ENCODE results near the gene GPR27. TPM values are rescaled to one million over a fixed set of nuclear protein-coding genes. Genes with fewer than 3 reads are reported as not detected.

GPR27 gene
- total and polyA plus RNA-seq, 2 of the 8 experiments (the other 6 are each of a cell fraction or from before 2014, with no cell fraction given): 11.3 to 12.5 TPM

GRCh38 chr3:71707595-71707994 is 46.1 kb upstream of the GPR27 start:
- H3K4me1 ChIP-seq (replicated peaks in 1 of 4; ENCODE audit: control insufficient read depth in 3 of 4, insufficient read depth in 4 of 4, low read length in 3 of 4): no peaks in the 10 kb centered on the region
- H4K20me1 ChIP-seq (replicated peaks in 1 of 2; ENCODE audit: control insufficient read depth in 1 of 2, insufficient read depth in 2 of 2, low read length in 2 of 2): no peaks in the 10 kb centered on the region
- 78% methylated on average over 5 of the region's 5 CpGs; no CpG with 5 or more reads in 1 of the 2 experiments for WGBS, 2 experiments (ENCODE audit: extremely low coverage in 1 of 2, insufficient coverage in 1 of 2, insufficient read length in 1 of 2, insufficient replicate concordance in 2 of 2, low coverage in 1 of 2, low lambda C conversion rate in 2 of 2, missing lambda C conversion rate in 1 of 2)
- H3K27me3 ChIP-seq (replicated peaks in 1 of 4; ENCODE audit: control insufficient read depth in 3 of 4, extremely low read depth in 1 of 4, insufficient read depth in 3 of 4, low read length in 3 of 4): no peaks in the 10 kb centered on the region
- H2AFZ ChIP-seq (ENCODE audit: low read length): no peak overlapping the region
- H3K79me2 ChIP-seq (ENCODE audit: control insufficient read depth in 1 of 2, insufficient read depth in 2 of 2, low read length in 2 of 2): no peaks in the 10 kb centered on the region
- no peak overlapping the region for H2BK15ac ChIP-seq (ENCODE audit: low read length)
- H2BK120ac ChIP-seq (replicated peaks; ENCODE audit: low read depth, low read length): no peak overlapping the region
- no peak overlapping the region for H2BK20ac ChIP-seq (ENCODE audit: low read length)
- H3K23ac ChIP-seq (ENCODE audit: insufficient read length): no peak overlapping the region
- H3K4ac ChIP-seq (replicated peaks; ENCODE audit: insufficient read length, low read depth, low read length): no peak overlapping the region
- H3K23me2 ChIP-seq (ENCODE audit: low read depth, low read length): no peaks in the 10 kb centered on the region
- CTCF ChIA-PET (ENCODE audit: partially characterized antibody): interaction anchor here (0.8 to 1.6 kb wide), 3 partner anchors 21 to 152 kb away, joined by 3 to 4 read pairs (median 3); no protein-coding TSS in a partner anchor
- H4K91ac ChIP-seq (replicated peaks; ENCODE audit: insufficient read length, low read length): no peak overlapping the region
- no peak overlapping the region for H3K4me2 ChIP-seq (ENCODE audit: insufficient read depth in 1 of 2, low read depth in 2 of 2, low read length in 2 of 2)
- no peaks in the 10 kb centered on the region for H3K36me3 ChIP-seq (ENCODE audit: control insufficient read depth in 2 of 4, insufficient read depth in 4 of 4, low read length in 3 of 4)
- H3K9me3 ChIP-seq (ENCODE audit: insufficient read depth in 2 of 2, low read depth in 1 of 2, low read length in 1 of 2): no peaks in the 10 kb centered on the region
- H2BK12ac ChIP-seq (ENCODE audit: low read depth, low read length): no peak overlapping the region
- DNase-seq (ENCODE audit: low read depth in 1 of 2, low spot score in 2 of 2) (no peak), FAIRE-seq (no peak)
- no peak overlapping the region for H3K4me3 ChIP-seq (ENCODE audit: extremely low read depth in 1 of 4, insufficient read depth in 2 of 4, low read depth in 3 of 4, low read length in 4 of 4)
- POLR2A ChIA-PET (ENCODE audit: partially characterized antibody): interaction anchor here (0.7 kb wide), 1 partner anchor 9 kb away, joined by 3 read pairs; no protein-coding TSS in a partner anchor
- H3K79me1 ChIP-seq (ENCODE audit: low read depth, low read length): 0 out of 2 replicates have a peak, but pooled peaks cover 2% of the 10 kb centered on the region
- H3K27ac ChIP-seq (ENCODE audit: low read depth, low read length): no peak overlapping the region
- no peak overlapping the region for H3K14ac ChIP-seq (ENCODE audit: insufficient read length)
- no peak overlapping the region for H3K18ac ChIP-seq (ENCODE audit: extremely low read depth, low read length)
- H2BK5ac ChIP-seq (ENCODE audit: low read depth, low read length): no peak overlapping the region
- H3K9ac ChIP-seq (replicated peaks in 1 of 4; ENCODE audit: extremely low read depth in 1 of 4, low read depth in 3 of 4, low read length in 3 of 4): no peak overlapping the region
- no peak overlapping the region for H3K56ac ChIP-seq (replicated peaks; ENCODE audit: insufficient read length, low read depth, low read length)
- no peak overlapping the region for H2AK5ac ChIP-seq (ENCODE audit: low read depth, low read length)
- H4K5ac ChIP-seq (ENCODE audit: insufficient read length, low read depth, low read length): no peak overlapping the region
- H4K8ac ChIP-seq (ENCODE audit: extremely low read depth, insufficient read depth, low read length): no peak overlapping the region
- TF ChIP-seq SP2 (IDR thresholded peaks at IDR 0.05; ENCODE audit: low read length) (no peak), KDM1A (IDR thresholded peaks at IDR 0.05; ENCODE audit: borderline replicate concordance, low read length) (no peak), TAF1 (IDR thresholded peaks at IDR 0.05; ENCODE audit: low read depth, low read length) (no peak), SIX5 (IDR thresholded peaks at IDR 0.05; ENCODE audit: low read depth, low read length) (no peak), NANOG (IDR thresholded peaks at IDR 0.05; ENCODE audit: insufficient read depth, low read depth, low read length, poor library complexity, severe bottlenecking) (no peak), TBP (IDR thresholded peaks at IDR 0.05; ENCODE audit: low read depth, low read length) (no peak), SP4 (IDR thresholded peaks at IDR 0.05; ENCODE audit: low read length) (no peak), EP300 (IDR thresholded peaks at IDR 0.05; ENCODE audit: borderline replicate concordance in 1 of 2, low read depth in 2 of 2, low read length in 2 of 2) (no peak), RBBP5 (IDR thresholded peaks at IDR 0.05; ENCODE audit: borderline replicate concordance, low read depth, low read length) (no peak), ATF2 (IDR thresholded peaks at IDR 0.05; ENCODE audit: low read length) (no peak), CBX8 (IDR thresholded peaks at IDR 0.05; ENCODE audit: borderline replicate concordance, low read depth, low read length) (no peak), EZH2 (IDR thresholded peaks at IDR 0.05; ENCODE audit: low read depth, low read length, severe bottlenecking) (no peak)

All from H1 (cell line).